Adrenal gland (tissue), 12 donors: ENCODE results near the gene GPR62. TPM values are rescaled to one million over a fixed set of nuclear protein-coding genes. Genes with fewer than 3 reads are reported as not detected.

ENCODE experiments used
- DNase-seq, 7 donors: peaks; one replicate each; pipeline ENCODE4 v3.0.0-alpha.2; 2019 to 2020
- H3K27ac ChIP-seq, 5 donors: fragments of 200-600 bp; sonication (generic) in 4 of 5; 1 replicate in 3 of 5; 2 replicates in 2 of 5; pipeline versions ENCODE4 v1.5.1 to v1.8.0; 2016 to 2020; ENCODE audit warnings: mild to moderate bottlenecking in 1 of 5
- H3K27me3 ChIP-seq: fragments of 200-600 bp; 2 replicates; pipeline ENCODE4 v1.8.0; 2021
- H3K36me3 ChIP-seq, 2 donors: fragments of 200-600 bp; replicated peaks in 1 of 2; 1 replicate in 1 of 2; 2 replicates in 1 of 2; pipeline versions ENCODE4 v1.5.1 to v1.8.0; 2018 to 2022
- H3K4me1 ChIP-seq, 2 donors: fragments of 200-600 bp; replicated peaks in 1 of 2; 1 replicate in 1 of 2; 2 replicates in 1 of 2; pipeline versions ENCODE4 v1.5.1 to v1.8.0; 2018 to 2021
- H3K4me3 ChIP-seq, 4 donors: fragments of 200-600 bp; sonication (generic) in 3 of 4; one replicate each; pipeline ENCODE4 v1.5.1; 2016 to 2018
- H3K9me3 ChIP-seq, 3 donors: fragments of 200-600 bp; sonication (generic) in 1 of 3; replicated peaks in 1 of 3; 1 replicate in 2 of 3; 2 replicates in 1 of 3; pipeline versions ENCODE4 v1.5.1 to v1.8.0; 2016 to 2021
- CTCF ChIP-seq, 6 experiments: fragments of 450-650 bp in 4 of 6; fragments of 200-600 bp in 2 of 6; sonication (generic) in 1 of 6; IDR thresholded peaks; 1 replicate in 5 of 6; 2 replicates in 1 of 6; pipeline versions ENCODE4 v1.5.1 to v1.8.0; 2016 to 2021; ENCODE audit warnings: antibody characterized with exemption in 6 of 6, mild to moderate bottlenecking in 2 of 6, moderate library complexity in 1 of 6
- POLR2A ChIP-seq, 2 donors: fragments of 450-650 bp; IDR thresholded peaks; one replicate each; pipeline ENCODE4 v1.6.1; 2017; ENCODE audit warnings: antibody characterized with exemption in 2 of 2, mild to moderate bottlenecking in 2 of 2, moderate library complexity in 1 of 2
- WGBS, 4 donors: extraction: QIAGEN DNeasy Blood & Tissue Kit in 2 of 4; methylation state at CpG; one replicate each; pipeline versions ENCODE4 v1.1.5 to v1.1.7; 2013 to 2017; 5-methylcytosine and 5-hydroxymethylcytosine counted together
- intact Hi-C, 2 donors: fragments of 100-400 bp; cut with DNase I; formaldehyde crosslinking; loops; one replicate each; pipeline versions ENCODE4 v1.14.1 to v1.15.0; 2022 to 2023
- polyA plus RNA-seq, 3 donors: library from polyadenylated mRNA; stranded (reverse); fragments of 200-250 nt in 2 of 3; fragments of 350-450 nt in 1 of 3; fragmentation: Illumina TruSeq in 1 of 3; extraction: RNeasy Lipid Tissue Mini Kit (QIAGEN cat#74804) in 1 of 3; gene quantifications; one replicate each; pipeline ENCODE4 v1.2.3, GENCODE V29; 2013 to 2014
- total RNA-seq, 9 donors: library from RNA; depleted of rRNA in 4 of 9; stranded (reverse); fragments of >200 nt in 4 of 9; fragments of 120-200 nt in 1 of 9; fragmentation: NEBNext Ultra II Directional in 1 of 9; extraction: Animal tissue kit (Norgen Biotek cat#: 25700) in 1 of 9; gene quantifications; one replicate each; pipeline versions ENCODE4 v1.1.0 to v1.2.4, GENCODE V29; 2013 to 2023
- donor health status: healthy with polysubstance abuse.
- donor health status: Bipolar disorder and iron deficiency.
- donor health status: DM: yes; HTN: yes; CAD: no.
- donor health status: DM: no; HTN: no; CAD: no.
- donor health status: DM: no; HTN: no; CAD: no.
- donor health status: DM: yes; HTN: yes; CAD: no.

GPR62 gene
- total and polyA plus RNA-seq, 12 donors: 0.13 to 0.83 (median 0.35) TPM; not detected in 2

GRCh38 chr3:51966016-51966415 is 10.8 kb downstream of the GPR62 start:
- H3K9me3 ChIP-seq: no peaks in the 10 kb centered on the region
- intact Hi-C loops: no loop called here
- whole genome bisulfite sequencing, 4 donors: 85 to 100% (median 89%) methylated on average over 1 to 2 of the region's 2 CpGs
- TF ChIP-seq CTCF (IDR thresholded peaks at IDR 0.05): no peak
- TF ChIP-seq POLR2A (IDR thresholded peaks at IDR 0.05): no peak
- H3K36me3 ChIP-seq: no peaks in the 10 kb centered on the region
- H3K4me1 ChIP-seq: peaks cover 19 to 32% of the 10 kb centered on the region in 2 donors
- no peaks in the 10 kb centered on the region for H3K27me3 ChIP-seq
- DNase-seq: no peak
- no peak overlapping the region for H3K4me3 ChIP-seq
- H3K27ac ChIP-seq: no peak overlapping the region

GRCh38 chr3:51966486-51966885 is 11.3 kb downstream of the GPR62 start:
- intact Hi-C loops: no loop called here
- DNase-seq: no peak
- Histone ChIP-seq H3K9me3 (no peaks in the 10 kb centered on the region), H3K4me1 (peaks cover 22 to 36% of the 10 kb centered on the region in 2 donors), H3K27ac (peak overlapping the region in 2 of 5 donors; percentile 29 to 77), H3K27me3 (no peaks in the 10 kb centered on the region), H3K36me3 (no peaks in the 10 kb centered on the region), H3K4me3 (peak overlapping the region in 1 of 4 donors; percentile 97)
- 73 to 81% (median 81%) methylated on average over 5 of the region's 5 CpGs; no CpG with 5 or more reads in 1 of the 4 donors for WGBS, 4 donors
- TF ChIP-seq POLR2A (IDR thresholded peaks at IDR 0.05): no peak
- TF ChIP-seq CTCF (IDR thresholded peaks at IDR 0.05): no peak

GRCh38 chr3:51966922-51967383 is 11.8 kb downstream of the GPR62 start:
- WGBS, 4 donors: 5 to 40% (median 17%) methylated on average over 4 to 33 of the region's 33 CpGs
- Histone ChIP-seq H3K9me3 (no peaks in the 10 kb centered on the region), H3K4me3 (peak overlapping the region in 3 of 4 donors; percentile 18 to 97 (median 26)), H3K27ac (peak overlapping the region in 3 of 5 donors; percentile 75 to 97 (median 77)), H3K27me3 (no peaks in the 10 kb centered on the region), H3K4me1 (peaks cover 22 to 38% of the 10 kb centered on the region in 2 donors), H3K36me3 (no peaks in the 10 kb centered on the region)
- TF ChIP-seq POLR2A (IDR thresholded peaks at IDR 0.05) (peak in 1 of 2 donors; percentile 17), CTCF (IDR thresholded peaks at IDR 0.05) (no peak)
- no peak for DNase-seq
- intact Hi-C loops: no loop called here

- TF ChIP-seq POLR2A (IDR thresholded peaks at IDR 0.05): peak; percentile 45 to 75
- TF ChIP-seq CTCF (IDR thresholded peaks at IDR 0.05): no peak
- peak; percentile 75 to 86 (median 84) for DNase-seq
- peak within 1 kb of the TSS; percentile 54 to 97 (median 83) for H3K27ac ChIP-seq
- H3K9me3 ChIP-seq: no peaks in the 10 kb centered on the region
- H3K4me3 ChIP-seq: peak within 1 kb of the TSS in 3 of 4 donors; percentile 33 to 97 (median 45)
- no peaks in the 10 kb centered on the region for H3K27me3 ChIP-seq
- H3K4me1 ChIP-seq: peaks cover 22 to 43% of the 10 kb centered on the region in 2 donors
- intact Hi-C loops: no loop called here
- no peaks in the 10 kb centered on the region for H3K36me3 ChIP-seq
- WGBS, 4 donors: 1% methylated on average over 50 to 73 of the region's 90 CpGs; no CpG with 5 or more reads in 2 of the 4 donors
Observed at GRCh38 chr3:51967384-51968169, 12.4 kb downstream of the GPR62 start, which contains the start of gene PCBP4. TSS of gene PCBP4 (minus strand) at chr3:51967454. CDS start at chr3:51961240, 6,214 bp downstream.
